BLaER1 (cell line): Measurements from ENCODE around the gene DDX1.

ENCODE experiments used
- H3K27ac ChIP-seq: shearing (Covaris generic); formaldehyde crosslinking; 2 replicates; pipeline ENCODE4 v1.8.1; 2022
- H3K27me3 ChIP-seq: shearing (Covaris generic); formaldehyde crosslinking; 2 replicates; pipeline ENCODE4 v1.8.1; 2022
- H3K36me3 ChIP-seq: shearing (Covaris generic); formaldehyde crosslinking; 2 replicates; pipeline ENCODE4 v1.8.1; 2022
- H3K4me1 ChIP-seq: shearing (Covaris generic); formaldehyde crosslinking; 2 replicates; pipeline ENCODE4 v1.8.1; 2022
- H3K4me2 ChIP-seq: shearing (Covaris generic); formaldehyde crosslinking; 2 replicates; pipeline ENCODE4 v1.8.1; 2022
- H3K4me3 ChIP-seq: shearing (Covaris generic); formaldehyde crosslinking; 2 replicates; pipeline ENCODE4 v1.8.1; 2022
- H3K9ac ChIP-seq: shearing (Covaris generic); formaldehyde crosslinking; 2 replicates; pipeline ENCODE4 v1.8.1; 2022
- H3K9me3 ChIP-seq: shearing (Covaris generic); formaldehyde crosslinking; 2 replicates; pipeline ENCODE4 v1.8.1; 2022
- H4K20me1 ChIP-seq: shearing (Covaris generic); formaldehyde crosslinking; 2 replicates; pipeline ENCODE4 v1.8.1; 2022
- Cebpa-rat ChIP-seq: shearing (Covaris generic); IDR thresholded peaks from 2 replicates; pipeline ENCODE4 v1.8.1; 2022

The DDX1 gene

DNA sequence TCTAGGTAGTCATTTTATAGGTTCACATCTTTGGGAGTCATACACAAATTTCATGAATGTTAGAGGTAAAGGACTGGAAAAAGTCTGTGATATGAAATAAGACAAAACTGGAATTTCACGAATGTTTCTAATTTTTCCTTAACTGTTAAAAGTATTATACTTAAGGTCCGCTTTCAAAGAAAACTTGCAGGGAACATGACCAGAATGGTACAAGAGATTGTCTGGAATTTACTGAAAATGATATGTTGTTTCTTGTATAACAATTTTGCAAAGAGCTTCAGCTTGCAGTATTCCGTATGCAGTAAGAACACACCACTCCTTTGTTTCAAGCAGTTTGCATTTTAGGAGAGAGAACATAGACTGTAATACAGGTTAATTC lies 1.6 kb downstream of the DDX1 start:
- H3K9me3 ChIP-seq: no peaks in the 10 kb centered on the region
- no peak overlapping the region for H3K4me3 ChIP-seq
- peaks cover 20% of the 10 kb centered on the region for H3K4me1 ChIP-seq
- H3K27me3 ChIP-seq: no peaks in the 10 kb centered on the region
- peak overlapping the region; percentile 80 for H3K4me2 ChIP-seq
- TF ChIP-seq Cebpa-rat: no peak
- H3K36me3 ChIP-seq: peaks cover 39% of the 10 kb centered on the region
- H3K9ac ChIP-seq: 0 out of 2 replicates have a peak overlapping the region, but pooled peaks have one; percentile 45
- H3K27ac ChIP-seq: no peak overlapping the region
- H4K20me1 ChIP-seq: peaks cover 37% of the 10 kb centered on the region

- H3K4me2 ChIP-seq: no peak overlapping the region
- H3K27me3 ChIP-seq: no peaks in the 10 kb centered on the region
- H3K27ac ChIP-seq: no peak overlapping the region
- H3K36me3 ChIP-seq: peaks cover 52% of the 10 kb centered on the region
- TF ChIP-seq Cebpa-rat: no peak
- H3K9ac ChIP-seq: no peak overlapping the region
- H3K4me1 ChIP-seq: peaks cover 20% of the 10 kb centered on the region
- peaks cover 37% of the 10 kb centered on the region for H4K20me1 ChIP-seq
- no peak overlapping the region for H3K4me3 ChIP-seq
- H3K9me3 ChIP-seq: no peaks in the 10 kb centered on the region
These were observed 2.9 kb downstream of the DDX1 start for GRCh38 chr2:15594291-15595256.

GRCh38 chr2:15595342-15595905 lies 3.8 kb downstream of the DDX1 start:
- Histone ChIP-seq H3K4me2 (no peak overlapping the region), H4K20me1 (peaks cover 37% of the 10 kb centered on the region), H3K9me3 (no peaks in the 10 kb centered on the region), H3K9ac (no peak overlapping the region), H3K4me1 (peaks cover 20% of the 10 kb centered on the region), H3K27ac (no peak overlapping the region), H3K4me3 (no peak overlapping the region), H3K36me3 (peaks cover 60% of the 10 kb centered on the region), H3K27me3 (no peaks in the 10 kb centered on the region)
- TF ChIP-seq Cebpa-rat: no peak

GRCh38 chr2:15595936-15596335 lies 4.3 kb downstream of the DDX1 start:
- H4K20me1 ChIP-seq: peaks cover 37% of the 10 kb centered on the region
- no peak overlapping the region for H3K27ac ChIP-seq
- no peak overlapping the region for H3K4me2 ChIP-seq
- H3K27me3 ChIP-seq: no peaks in the 10 kb centered on the region
- no peak overlapping the region for H3K9ac ChIP-seq
- TF ChIP-seq Cebpa-rat: no peak
- H3K9me3 ChIP-seq: no peaks in the 10 kb centered on the region
- H3K4me3 ChIP-seq: no peak overlapping the region
- H3K4me1 ChIP-seq: peaks cover 17% of the 10 kb centered on the region
- H3K36me3 ChIP-seq: peaks cover 66% of the 10 kb centered on the region

DNA sequence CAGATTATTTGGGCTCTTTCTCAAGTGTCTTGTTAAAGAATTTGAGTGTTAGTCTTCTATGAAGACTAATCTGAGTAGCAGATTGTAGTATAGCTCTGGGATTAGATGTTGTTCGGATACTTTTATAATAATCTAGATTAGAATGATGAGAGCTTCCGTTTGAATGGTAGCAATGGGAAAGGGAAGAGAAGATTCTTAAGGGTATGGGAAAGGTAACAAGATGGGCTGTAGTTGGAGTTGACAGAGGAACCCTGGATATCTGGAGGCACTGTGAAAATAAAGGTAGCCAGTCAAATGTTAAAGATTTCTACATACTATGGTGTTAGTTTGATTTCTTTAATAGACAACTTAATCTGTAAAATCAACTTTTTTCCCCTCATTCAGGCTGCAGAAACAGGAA lies 4.7 kb downstream of the DDX1 start:
- no peaks in the 10 kb centered on the region for H3K9me3 ChIP-seq
- peaks cover 13% of the 10 kb centered on the region for H3K4me1 ChIP-seq
- H3K27ac ChIP-seq: no peak overlapping the region
- H4K20me1 ChIP-seq: peaks cover 37% of the 10 kb centered on the region
- H3K4me3 ChIP-seq: no peak overlapping the region
- TF ChIP-seq Cebpa-rat: no peak
- no peak overlapping the region for H3K9ac ChIP-seq
- H3K36me3 ChIP-seq: peaks cover 70% of the 10 kb centered on the region
- H3K27me3 ChIP-seq: no peaks in the 10 kb centered on the region
- no peak overlapping the region for H3K4me2 ChIP-seq

- no peaks in the 10 kb centered on the region for H3K27me3 ChIP-seq
- H3K9ac ChIP-seq: no peak overlapping the region
- peaks cover 76% of the 10 kb centered on the region for H3K36me3 ChIP-seq
- H3K4me1 ChIP-seq: peaks cover 12% of the 10 kb centered on the region
- no peaks in the 10 kb centered on the region for H3K9me3 ChIP-seq
- H4K20me1 ChIP-seq: peaks cover 37% of the 10 kb centered on the region
- no peak overlapping the region for H3K4me3 ChIP-seq
- H3K27ac ChIP-seq: no peak overlapping the region
- H3K4me2 ChIP-seq: no peak overlapping the region
- no peak for TF ChIP-seq Cebpa-rat
These were observed 5.3 kb downstream of the DDX1 start for GRCh38 chr2:15596968-15597367.

DNA sequence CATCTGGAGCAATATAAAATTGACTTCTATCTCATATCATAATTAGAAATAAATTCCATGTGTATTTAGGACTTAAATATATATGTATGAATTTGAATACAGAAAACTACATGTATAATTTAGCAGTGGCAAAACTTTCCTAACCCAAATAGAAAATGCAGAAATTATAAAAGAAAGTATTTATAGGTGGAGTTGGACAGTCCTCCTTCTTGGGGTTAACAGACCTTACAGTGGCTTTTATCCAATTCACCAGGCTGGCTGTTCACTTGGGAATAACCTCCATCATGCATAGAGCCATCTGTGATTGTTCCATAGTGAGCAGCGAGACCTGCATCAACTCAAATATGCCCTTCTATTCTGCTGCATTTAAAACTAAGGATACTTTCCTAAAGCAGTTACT lies 8.3 kb downstream of the DDX1 start:
- Histone ChIP-seq H3K27ac (no peak overlapping the region), H3K4me2 (no peak overlapping the region), H3K27me3 (no peaks in the 10 kb centered on the region), H3K36me3 (peaks cover 99% of the 10 kb centered on the region), H3K9ac (no peak overlapping the region), H3K4me1 (no peaks in the 10 kb centered on the region), H3K4me3 (no peak overlapping the region), H4K20me1 (peaks cover 19% of the 10 kb centered on the region), H3K9me3 (no peaks in the 10 kb centered on the region)
- no peak for TF ChIP-seq Cebpa-rat

DNA sequence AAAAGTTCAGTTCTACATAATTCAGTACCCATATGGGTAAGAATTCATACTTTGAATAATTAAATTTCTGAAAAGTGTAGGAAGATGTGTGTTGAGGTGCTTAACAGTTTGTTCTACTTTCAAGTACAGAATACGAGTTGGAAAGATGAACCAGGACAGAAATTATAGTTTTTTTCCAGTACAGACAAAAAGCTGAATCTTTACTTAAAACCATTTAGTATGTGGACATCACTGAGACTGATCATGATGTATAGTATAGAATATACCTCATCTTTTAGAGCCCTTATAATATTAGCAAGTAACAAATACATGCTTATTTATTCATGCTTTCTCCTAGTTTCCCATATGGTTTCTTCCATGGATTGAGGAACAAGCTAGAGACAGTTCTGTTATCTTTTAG lies 10.0 kb downstream of the DDX1 start:
- H3K36me3 ChIP-seq: peaks cover 100% of the 10 kb centered on the region
- no peaks in the 10 kb centered on the region for H3K9me3 ChIP-seq
- TF ChIP-seq Cebpa-rat: no peak
- no peak overlapping the region for H3K4me3 ChIP-seq
- no peaks in the 10 kb centered on the region for H3K4me1 ChIP-seq
- H3K9ac ChIP-seq: no peak overlapping the region
- H3K27me3 ChIP-seq: no peaks in the 10 kb centered on the region
- no peak overlapping the region for H3K27ac ChIP-seq
- peaks cover 6% of the 10 kb centered on the region; the same call in 1 of the 2 replicates for H4K20me1 ChIP-seq
- no peak overlapping the region for H3K4me2 ChIP-seq

- no peaks in the 10 kb centered on the region for H3K4me1 ChIP-seq
- no peak overlapping the region for H3K9ac ChIP-seq
- H3K27ac ChIP-seq: no peak overlapping the region
- H3K4me2 ChIP-seq: no peak overlapping the region
- no peaks in the 10 kb centered on the region for H3K9me3 ChIP-seq
- no peak for TF ChIP-seq Cebpa-rat
- no peaks in the 10 kb centered on the region for H3K27me3 ChIP-seq
- peaks cover 100% of the 10 kb centered on the region for H3K36me3 ChIP-seq
- H4K20me1 ChIP-seq: peaks cover 6% of the 10 kb centered on the region; the same call in 1 of the 2 replicates
- no peak overlapping the region for H3K4me3 ChIP-seq
These were observed 10.7 kb downstream of the DDX1 start for GRCh38 chr2:15602393-15602792.
